Activated CD4-positive, CD25-positive, alpha-beta regulatory T cell (primary cell): ENCODE measurements around the gene BMP5.
"Not testable (repeated sequence)": the region's sequence is repeated elsewhere in the genome, so short reads cannot be mapped to it uniquely, and the experiment has no call there.

Source experiments
- DNase-seq, 4 experiments: peaks; one replicate each; lab custom pipeline; 2025; lab: John Stamatoyannopoulos, UW

The BMP5 gene

GRCh38 chr6:55875400-55875799 lies at the start of gene BMP5:
TSS of gene BMP5 (minus strand) at chr6:55875590. CDS start at chr6:55874865, 725 bp downstream.
- DNase-seq, result no peak

GRCh38 chr6:55922406-55922805 lies 47.0 kb upstream of the BMP5 start:
- DNase-seq, result no peak

DNA sequence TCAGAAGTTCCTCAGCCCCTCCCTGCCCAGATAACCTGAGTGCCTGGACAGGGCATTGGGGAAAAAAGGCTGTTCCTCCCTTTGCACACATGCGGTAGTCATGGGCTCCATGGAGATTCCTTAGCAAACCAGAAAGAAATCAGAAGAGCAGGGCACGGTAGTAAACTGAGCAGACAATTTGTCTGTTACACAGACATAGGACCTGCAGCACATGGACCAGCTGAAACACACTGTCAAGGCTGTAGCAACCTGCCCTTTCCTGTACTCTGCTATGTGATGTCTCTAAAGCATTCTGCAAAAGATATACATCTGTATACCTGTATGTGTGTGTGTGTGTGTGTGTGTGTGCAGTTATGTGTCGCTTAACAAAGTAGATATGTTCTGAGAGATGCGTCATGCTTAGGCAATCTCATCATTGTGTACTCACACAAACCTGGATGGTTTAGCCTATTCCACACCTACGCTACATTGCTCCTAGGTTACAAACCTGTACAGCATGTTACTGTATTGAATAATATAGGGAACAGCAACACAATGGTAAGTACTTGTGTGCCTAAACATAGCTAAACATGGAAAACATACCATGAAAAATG lies 44.4 kb upstream of the BMP5 start:
- no peak for DNase-seq

DNA sequence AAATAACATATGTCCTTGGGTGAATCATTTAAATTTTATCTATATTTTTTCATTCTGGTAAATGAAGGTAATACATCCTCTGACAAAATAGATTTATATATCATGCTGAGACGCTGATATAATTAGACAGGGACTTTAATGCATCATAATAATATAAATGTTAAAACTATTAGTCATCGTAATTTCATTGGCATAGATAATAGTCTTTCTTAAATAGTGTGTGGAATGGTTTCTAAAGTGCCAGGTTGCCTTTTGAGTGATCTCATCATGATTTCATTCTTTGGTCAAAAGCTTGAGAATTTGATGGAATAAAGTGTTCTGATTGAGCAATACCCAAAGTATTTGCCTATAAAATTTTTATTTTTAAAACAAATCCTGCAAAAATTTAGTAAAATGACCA lies 43.2 kb upstream of the BMP5 start:
- DNase-seq, result no peak

DNA sequence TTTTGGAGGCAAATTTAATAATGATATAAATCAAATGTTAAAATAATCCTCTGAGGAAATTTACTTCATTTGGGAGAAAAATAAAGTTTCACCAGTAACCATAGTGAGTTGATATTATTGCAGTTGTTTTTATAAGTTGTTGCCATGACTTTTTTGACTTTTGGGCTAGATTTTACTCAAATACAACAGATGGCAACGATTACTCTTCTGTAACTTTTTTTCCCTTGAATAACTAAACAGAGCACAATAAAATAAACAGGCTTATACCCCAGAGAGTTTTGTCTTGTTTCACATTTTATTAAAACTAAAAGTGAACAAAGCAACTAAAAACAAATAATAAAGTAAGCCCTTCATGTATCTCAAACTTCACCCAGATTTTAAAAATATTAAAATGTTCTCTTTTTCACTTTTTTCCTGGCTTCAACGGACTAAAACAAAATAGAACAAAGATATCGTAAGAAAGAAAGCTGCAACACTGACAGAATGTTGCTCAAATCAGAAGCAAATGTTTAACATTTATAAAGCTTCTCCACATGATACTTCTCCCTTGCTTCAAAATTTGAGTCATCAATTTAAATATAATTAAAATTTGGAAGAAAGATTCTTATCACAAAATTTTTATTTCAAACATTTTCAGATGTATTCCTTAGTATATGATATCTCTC lies 42.5 kb upstream of the BMP5 start:
- DNase-seq, result no peak

GRCh38 chr6:55916188-55916587 lies 40.8 kb upstream of the BMP5 start:
- no peak for DNase-seq

DNA sequence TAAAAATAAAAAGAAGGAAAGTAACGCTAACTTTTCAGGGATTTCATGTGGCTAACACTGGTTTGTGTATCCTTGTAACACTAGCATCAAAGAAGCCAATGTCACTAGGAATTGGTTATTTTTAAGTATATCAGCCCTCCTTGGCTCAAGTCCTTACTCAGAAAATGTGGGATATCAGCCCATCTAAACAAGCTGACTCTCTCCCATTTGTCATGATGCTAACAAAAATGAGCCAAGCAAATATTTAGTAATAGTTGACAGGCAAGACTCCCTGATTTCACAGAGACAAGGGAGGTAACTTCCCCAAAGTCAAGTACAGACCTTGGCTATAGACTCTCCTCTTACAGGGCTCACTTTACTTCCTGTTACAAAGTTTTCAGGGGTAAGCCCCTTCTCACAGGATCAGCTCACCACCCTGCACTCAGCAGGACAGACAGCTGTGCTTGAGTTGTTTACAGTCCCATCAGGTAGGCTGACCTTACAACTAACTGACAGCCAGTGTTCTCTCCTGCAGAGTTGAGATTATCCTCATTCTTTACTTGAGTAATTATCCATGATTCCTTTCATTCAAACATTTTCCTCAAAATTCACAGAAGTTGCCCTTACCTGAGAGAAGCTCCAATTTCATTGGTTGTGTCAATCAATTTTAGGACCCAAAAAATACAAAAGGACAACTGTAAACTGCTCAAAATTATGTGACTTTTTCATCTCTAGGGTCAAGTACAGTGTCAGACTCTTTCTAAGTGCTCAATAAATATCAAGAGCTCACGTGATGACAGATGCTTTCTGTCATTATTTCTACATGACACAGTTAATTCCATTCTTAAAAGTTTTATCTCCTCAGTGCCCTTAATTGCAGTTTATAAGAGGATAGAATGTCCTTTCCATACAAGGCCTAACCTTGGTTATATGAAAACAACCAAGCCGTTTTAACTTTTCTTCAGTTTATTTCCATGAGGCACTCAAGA lies 38.1 kb upstream of the BMP5 start:
- no peak for DNase-seq

DNA sequence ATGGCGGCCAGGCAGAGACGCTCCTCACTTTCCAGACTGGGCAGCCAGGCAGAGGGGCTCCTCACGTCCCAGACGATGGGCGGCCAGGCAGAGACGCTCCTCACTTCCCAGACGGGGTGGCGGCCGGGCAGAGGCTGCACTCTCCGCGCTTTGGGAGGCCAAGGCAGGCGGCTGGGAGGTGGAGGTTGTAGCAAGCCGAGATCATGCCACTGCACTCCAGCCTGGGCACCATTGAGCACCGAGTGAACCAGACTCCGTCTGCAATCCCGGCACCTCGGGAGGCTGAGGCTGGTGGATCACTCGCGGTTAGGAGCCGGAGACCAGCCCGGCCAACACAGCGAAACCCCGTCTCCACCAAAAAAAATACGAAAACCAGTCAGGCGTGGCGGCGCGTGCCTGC lies 35.1 kb upstream of the BMP5 start:
- not testable (repeated sequence) for DNase-seq

DNA sequence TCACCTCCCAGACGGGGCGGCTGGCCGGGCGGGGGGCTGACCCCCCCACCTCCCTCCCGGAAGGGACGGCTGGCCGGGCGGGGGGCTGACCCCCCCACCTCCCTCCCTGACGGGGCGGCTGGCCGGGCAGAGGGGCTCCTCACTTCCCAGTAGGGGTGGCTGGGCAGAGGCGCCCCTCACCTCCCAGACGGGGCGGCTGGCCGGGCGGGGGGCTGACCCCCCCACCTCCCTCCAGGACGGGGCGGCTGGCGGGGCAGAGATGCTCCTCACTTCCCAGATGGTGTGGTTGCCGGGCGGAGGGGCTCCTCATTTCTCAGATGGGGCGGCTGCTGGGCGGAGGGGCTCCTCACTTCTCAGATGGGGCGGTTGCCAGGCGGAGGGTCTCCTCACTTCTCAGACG lies 34.5 kb upstream of the BMP5 start:
- not testable (repeated sequence) for DNase-seq

DNA sequence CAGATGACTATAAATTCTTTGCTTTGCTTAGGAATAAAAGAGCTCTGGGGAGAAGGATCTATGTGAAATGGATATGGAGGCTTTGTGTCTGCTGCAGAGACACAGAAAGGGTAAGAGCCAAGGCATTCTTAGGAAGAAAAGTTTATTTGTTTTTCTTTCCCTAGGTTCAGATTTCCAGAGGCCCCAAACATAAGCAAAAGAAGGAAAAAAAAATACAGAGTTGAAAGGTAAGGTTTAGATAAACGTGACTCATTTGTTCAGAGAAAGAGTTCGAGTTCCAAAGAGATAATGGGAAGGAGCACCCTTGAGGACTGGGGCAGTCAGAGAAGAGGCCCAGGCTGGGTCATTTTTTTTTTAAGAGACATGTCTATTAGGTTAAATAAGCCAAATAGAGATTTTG lies 27.4 kb upstream of the BMP5 start:
- no peak for DNase-seq

DNA sequence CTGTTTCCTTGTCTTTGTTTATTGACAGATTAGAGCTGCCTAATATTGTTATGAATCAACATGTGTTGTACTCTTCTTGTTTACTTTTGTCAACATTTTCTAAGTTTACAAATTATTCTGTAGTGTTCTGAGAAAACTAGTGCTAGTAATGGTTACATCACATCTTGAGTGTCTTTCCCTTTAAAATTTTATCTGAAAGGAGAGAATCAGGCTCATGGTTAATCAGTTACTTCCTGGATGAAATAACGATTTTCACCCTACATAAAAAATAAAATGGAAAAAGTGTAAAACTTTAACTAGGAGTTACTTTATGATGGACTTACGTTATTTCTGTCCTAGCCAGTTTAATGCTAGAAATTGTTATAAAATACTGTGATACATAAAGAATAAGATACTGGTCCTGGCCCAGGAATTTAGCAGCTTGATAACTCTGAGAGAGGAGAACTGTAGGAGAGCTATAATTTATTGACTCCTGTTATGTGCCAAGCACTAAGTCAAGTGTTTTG lies 26.4 kb upstream of the BMP5 start:
- no peak for DNase-seq

DNA sequence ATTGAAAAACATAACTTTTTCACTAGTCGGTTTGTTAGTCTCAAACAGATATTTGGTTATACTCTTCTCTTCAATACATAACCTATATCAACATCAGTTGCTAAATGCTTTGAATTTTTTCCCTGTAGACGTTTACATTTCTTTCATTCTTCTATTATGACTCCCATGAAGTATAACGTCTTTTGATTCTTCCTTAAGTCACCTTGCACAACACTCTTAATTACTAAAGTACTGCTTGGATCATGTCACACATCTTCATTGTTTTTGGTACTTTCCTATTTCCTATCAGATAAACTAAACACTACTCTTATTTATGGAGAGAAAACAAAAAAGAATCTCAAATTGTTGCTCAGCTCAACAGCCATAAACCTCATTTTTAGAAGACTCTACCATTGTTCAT lies 23.0 kb upstream of the BMP5 start:
- DNase-seq, result no peak

GRCh38 chr6:55897346-55897745 lies 22.0 kb upstream of the BMP5 start:
- DNase-seq, result no peak

DNA sequence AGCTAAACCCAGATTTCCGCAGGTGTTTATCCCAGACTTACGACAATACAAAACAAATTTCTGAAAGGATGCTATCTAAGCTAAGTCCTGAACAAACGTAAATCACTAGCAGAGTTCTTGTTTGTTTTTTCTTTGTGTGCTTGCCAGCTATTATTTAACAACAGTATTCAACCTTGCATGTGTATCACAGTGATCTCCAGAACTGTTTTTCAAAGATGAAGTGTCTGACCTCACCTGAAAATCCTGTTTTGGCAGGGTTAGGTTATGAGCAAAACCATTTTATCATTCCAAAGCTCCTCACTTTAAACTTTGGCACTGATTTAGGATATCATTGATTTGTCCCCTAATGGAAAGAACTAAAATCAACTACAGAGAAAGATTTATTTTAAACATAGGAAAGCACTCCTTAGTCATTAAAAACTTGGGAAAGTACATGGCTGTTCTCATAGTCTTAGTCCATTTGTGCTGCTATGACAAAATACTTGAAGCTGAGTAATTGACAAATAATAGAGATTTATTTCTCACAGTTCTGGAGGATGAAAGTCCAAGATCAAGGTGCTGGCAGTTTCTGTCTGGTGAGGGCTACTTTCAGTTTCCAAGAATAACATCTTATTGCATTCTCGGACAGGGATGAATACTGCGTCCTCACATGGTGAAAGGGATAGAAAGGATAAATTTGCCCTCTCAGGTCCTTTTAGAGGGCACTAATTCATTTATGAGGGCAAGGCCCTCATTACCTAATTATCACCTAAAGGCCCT lies 20.8 kb upstream of the BMP5 start:
- DNase-seq, result no peak

DNA sequence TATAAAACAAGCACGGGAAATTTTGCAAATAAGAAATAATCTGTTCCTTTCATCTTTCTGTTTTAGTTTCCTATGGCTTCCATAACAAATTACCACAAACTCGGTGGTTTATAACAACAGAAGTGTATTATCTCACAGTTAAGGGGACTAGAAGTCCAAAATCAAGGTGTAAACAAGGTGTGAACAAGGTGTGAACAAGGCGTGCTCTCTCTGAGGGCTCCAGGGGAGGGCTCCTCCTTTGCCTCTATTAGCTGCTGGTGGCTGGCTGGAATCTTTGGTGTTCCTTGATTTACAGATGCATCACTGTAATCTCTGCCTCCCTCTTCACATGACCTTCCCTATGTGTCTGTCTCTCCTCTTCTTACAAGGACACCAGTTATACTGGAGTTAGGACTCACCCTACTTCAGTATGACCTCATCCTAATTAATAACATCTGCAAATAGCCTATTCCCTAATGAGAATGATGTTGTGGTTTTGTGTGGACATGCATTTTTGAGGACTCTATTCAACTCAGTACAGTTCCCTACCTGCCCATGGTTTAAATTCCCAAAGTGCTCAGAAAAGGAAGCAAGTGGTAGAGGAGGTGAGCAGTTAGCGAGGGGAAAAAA lies 17.5 kb upstream of the BMP5 start:
- no peak for DNase-seq

DNA sequence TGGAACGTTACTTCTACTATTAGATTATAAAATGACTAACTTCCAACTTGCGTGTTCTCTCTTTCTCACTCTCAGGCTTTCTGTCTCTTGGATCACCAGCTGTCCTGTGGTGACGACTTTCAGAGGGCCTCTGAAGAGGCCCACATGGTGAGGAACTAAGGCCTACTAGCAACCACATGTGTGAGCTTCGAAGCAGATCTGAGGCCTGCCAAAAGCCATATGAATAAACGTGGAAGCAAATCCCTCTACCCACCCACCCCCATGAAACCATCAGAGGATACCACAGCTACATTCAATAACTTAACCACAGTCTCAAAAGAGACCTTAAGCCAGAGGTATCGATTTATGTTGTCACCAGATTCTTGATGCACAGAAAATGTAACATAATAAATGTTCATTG lies 13.5 kb upstream of the BMP5 start:
- no peak for DNase-seq

- no peak for DNase-seq
These were observed 10.9 kb upstream of the BMP5 start for GRCh38 chr6:55886185-55886836.

DNA sequence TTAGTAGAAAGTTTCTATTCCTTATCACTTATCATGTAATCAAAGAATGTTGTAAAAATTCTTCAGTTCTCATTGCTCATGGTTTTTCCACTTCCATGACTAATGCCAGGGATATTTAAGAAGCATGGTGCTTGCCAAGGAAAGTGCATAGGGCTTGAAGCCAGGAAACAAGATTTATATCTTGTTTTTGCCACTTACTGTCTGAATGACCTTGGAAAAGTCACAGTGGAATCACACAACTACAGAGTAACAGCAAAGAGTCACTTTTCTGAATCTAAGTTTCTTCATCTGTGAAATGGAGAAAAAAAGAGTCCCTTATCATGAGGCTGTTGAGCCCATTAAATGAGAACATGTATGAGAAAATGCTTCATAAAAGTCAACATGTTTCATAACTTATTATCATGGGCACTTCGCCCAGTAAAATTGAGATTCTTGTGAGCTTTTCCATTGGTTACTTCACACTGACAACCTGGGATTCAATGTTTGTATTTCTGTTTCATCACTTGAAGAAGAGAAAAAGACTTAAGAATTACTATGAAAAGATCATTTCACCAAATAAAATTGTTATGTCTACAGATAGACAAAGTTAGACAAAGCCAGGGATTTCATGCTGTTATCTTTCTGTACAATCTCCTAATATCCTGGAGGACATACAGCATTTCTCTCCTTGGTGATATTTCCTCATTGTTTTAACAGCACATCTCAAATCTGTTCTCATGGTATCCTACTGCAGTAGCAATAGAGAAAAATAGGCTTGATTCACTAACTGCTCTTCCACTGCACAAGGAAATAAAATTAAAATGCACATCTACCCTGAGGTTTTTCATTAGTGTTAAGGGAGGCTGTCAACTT lies 7.6 kb upstream of the BMP5 start:
- no peak for DNase-seq

DNA sequence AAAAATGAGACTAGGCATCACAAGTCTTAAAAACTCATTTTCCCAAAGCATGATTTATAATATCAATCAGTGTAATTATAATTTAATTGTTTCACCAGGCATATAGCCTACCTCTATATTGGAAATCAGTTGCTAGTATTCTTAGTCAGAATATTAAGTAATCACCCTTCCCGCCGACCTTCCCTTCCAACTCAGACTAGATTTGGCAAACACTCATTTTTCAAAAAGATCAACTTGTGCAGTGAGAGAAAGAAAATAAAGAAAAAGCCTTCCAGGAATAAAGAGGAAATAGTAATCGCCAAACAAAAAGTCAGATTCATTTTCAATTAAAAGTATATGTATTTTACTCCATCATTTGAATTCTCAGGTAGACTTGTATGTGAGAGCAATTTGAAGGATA lies 1.9 kb upstream of the BMP5 start:
- DNase-seq, result no peak

DNA sequence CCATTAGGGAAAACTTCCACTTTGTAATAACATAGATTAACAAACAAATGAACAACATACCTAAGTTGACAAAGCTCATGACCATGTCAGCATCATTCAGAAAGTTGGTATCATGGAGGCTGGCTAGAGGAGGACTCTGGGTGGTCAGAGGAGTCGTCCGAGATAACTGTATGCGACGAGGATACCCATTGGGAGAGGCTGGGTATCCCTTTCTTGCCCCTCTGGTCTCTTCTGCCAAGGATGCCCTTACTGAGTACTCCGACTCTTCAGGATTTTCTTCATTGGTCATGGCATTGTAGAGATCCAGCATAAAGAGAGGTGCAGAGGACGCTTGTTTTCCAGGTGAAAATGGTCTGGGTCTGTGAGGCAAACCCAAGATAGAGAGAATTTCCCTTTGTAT lies 1.1 kb downstream of the BMP5 start:
- no peak for DNase-seq
